Thyroid gland (tissue), 4 donors: Measurements from ENCODE around the gene PPCS.

Source experiments
- CTCF ChIP-seq, 6 experiments: fragments of 200-600 bp in 3 of 6; fragments of 450-650 bp in 3 of 6; sonication (generic) in 3 of 6; IDR thresholded peaks; one replicate each; pipeline ENCODE4 v1.5.1; 2016 to 2019; ENCODE audit warnings: antibody characterized with exemption in 6 of 6, mild to moderate bottlenecking in 2 of 6, inconsistent platforms in 1 of 6, moderate library complexity in 1 of 6
- POLR2A ChIP-seq, 2 donors: fragments of 450-650 bp; IDR thresholded peaks; one replicate each; pipeline ENCODE4 v1.6.1; 2017; ENCODE audit warnings: antibody characterized with exemption in 2 of 2, mild to moderate bottlenecking in 2 of 2, moderate library complexity in 1 of 2

DNA sequence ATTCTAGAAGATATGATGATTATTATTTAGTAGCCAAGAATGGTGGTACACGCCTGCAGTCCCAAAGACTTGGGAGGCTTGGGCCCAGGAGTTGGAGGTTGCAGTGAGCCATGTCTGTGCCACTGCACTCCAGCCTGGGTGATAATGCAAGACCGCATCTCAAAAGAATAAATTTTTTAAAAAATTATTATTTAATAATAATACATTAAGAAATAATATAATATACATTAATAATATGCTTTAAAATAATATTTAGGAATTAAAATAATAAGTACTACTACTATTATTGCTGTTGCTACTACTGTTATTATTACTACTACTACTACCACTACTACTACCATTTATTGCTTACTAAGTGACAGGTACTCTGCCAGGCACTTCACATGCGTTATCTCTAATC is 33.9 kb downstream of the PPCS start:
- no peak for TF ChIP-seq CTCF (IDR thresholded peaks at IDR 0.05)
- TF ChIP-seq POLR2A (IDR thresholded peaks at IDR 0.05) = no peak
